RWPE1 (cell line): ENCODE measurements around the gene IKBIP.

Experiments used
- CTCF ChIA-PET: fragments of 350-600 bp; sonication (Branson Sonifier 250); formaldehyde crosslinking; extraction: SDS; loops from one replicate; lab custom pipeline; 2021; lab: Yijun Ruan, JAX
- POLR2A ChIA-PET: fragments of 400-600 bp; formaldehyde crosslinking; extraction: SDS; loops from one replicate; lab custom pipeline; 2020; ENCODE audit warnings: antibody characterized with exemption; ENCODE audit not compliant: low non-redundant PET; lab: Yijun Ruan, JAX
- DNase-seq: peaks from one replicate; pipeline ENCODE4 v3.0.0; 2012; ENCODE audit warnings: low spot score
- H3K27ac ChIP-seq: fragments of 450-650 bp; 2 replicates; pipeline ENCODE4 v1.5.1; 2017
- TF ChIP-seq, protein P1 (sequence below): fragments of 450-650 bp; conservative IDR thresholded peaks from 2 replicates; pipeline ENCODE4 v1.5.1; 2017; ENCODE audit warnings: low read depth, mild to moderate bottlenecking

IKBIP gene

DNA sequence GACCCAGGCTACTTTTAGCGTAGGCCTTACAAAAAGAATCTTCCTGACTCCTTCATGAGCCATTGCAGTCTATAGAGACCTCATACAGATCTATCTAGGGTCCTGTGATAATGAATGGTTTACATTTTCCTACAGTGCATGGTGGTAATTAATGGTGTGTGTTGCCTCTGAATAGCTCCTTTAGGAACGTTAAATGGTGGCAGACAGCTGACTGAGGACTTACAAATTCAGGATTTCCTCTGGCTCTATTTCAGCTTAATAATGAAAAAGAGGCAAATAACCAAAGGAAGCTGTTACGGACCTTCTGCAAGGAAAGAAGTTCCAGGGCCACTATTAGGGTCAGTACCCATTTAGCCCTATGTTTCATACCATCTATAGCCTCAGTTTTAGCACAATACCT lies 5.1 kb downstream of the IKBIP start:
- ChIA-PET POLR2A (no interaction called here), CTCF (interaction anchor here (0.6 kb wide), 1 partner anchor 845 kb away, joined by 3 read pairs; no protein-coding TSS in a partner anchor)
- H3K27ac ChIP-seq, result no peak overlapping the region
- DNase-seq, result no peak
- TF ChIP-seq, protein P1, sequence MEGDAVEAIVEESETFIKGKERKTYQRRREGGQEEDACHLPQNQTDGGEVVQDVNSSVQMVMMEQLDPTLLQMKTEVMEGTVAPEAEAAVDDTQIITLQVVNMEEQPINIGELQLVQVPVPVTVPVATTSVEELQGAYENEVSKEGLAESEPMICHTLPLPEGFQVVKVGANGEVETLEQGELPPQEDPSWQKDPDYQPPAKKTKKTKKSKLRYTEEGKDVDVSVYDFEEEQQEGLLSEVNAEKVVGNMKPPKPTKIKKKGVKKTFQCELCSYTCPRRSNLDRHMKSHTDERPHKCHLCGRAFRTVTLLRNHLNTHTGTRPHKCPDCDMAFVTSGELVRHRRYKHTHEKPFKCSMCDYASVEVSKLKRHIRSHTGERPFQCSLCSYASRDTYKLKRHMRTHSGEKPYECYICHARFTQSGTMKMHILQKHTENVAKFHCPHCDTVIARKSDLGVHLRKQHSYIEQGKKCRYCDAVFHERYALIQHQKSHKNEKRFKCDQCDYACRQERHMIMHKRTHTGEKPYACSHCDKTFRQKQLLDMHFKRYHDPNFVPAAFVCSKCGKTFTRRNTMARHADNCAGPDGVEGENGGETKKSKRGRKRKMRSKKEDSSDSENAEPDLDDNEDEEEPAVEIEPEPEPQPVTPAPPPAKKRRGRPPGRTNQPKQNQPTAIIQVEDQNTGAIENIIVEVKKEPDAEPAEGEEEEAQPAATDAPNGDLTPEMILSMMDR, result no peak

DNA sequence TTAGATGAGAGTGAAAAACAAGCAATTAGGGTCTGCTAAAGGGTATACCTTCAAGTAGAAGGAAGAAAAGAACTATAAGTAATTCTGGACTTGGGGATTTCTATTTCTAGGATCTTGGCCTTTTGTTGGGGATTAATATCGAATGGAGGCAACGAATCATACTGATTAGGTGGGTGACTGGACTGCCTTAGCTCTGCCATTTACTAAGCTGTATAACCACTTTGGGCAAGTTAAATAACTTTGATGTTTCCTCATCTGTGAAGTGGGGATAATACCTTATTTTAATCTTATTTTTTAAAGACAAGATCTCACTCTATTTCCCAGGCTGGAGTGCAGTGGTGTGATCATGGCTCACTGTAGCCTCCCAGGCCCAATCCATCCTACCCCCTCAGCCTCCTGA lies 6.6 kb downstream of the IKBIP start:
- ChIA-PET POLR2A (no interaction called here), CTCF (interaction anchor here (0.6 kb wide), 1 partner anchor 19 kb away, joined by 3 read pairs; no protein-coding TSS in a partner anchor)
- H3K27ac ChIP-seq, result peak overlapping the region; percentile 76
- TF ChIP-seq, protein P1, result no peak
- no peak for DNase-seq

DNA sequence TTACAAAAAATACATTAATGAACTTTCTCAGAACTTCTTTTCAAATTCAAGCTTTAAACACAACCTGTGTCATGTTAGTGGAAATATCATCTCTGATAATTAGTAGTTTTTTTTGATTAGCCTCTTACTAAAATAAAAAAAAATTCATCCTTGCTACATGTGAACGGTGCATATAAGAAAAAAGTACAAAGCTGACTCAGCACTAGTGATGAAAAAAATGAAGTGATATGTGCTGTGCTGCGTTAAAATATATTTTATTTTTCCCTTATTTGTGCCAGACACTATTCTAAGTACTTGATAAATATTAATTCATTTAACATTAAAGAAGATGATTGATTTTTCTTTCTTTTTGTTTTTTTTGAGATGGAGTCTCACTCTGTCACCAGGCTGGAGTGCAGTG lies 7.5 kb downstream of the IKBIP start:
- CTCF ChIA-PET, result no interaction called here
- H3K27ac ChIP-seq, result peak overlapping the region; percentile 76
- TF ChIP-seq, protein P1, result no peak
- POLR2A ChIA-PET, result no interaction called here
- no peak for DNase-seq

DNA sequence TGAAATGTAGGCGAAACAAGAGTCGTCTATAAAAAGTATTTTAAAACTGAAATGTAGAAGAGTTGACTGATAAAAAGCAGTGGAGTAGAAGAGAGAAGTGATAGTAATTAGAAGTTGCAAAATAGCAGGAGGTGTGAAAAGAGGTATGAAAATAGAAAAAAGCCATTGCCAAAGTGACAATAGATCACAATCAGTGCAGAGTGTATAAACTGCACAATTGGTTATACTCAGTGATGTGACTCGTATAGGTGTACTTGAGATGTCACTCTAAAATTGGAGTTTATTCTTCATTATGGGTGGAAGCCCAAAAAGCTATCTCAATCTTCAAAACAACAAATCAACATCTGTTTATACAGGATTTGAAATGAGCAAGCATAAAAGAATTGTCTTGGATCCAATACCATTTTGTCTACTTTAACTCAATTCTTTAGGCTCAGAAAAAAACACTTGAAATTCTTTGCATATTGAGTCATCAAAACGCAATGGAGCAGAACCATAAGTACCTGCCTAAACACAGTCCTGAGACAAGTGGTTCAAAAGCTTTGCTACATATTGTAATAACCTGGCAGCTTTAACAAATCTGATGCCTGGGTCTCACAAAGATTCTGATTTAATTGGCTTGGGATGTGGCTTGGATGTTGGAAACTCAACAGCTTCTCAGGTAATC lies 8.8 kb downstream of the IKBIP start:
- H3K27ac ChIP-seq, result no peak overlapping the region
- ChIA-PET CTCF (interaction anchor here (0.6 to 0.7 kb wide), 4 partner anchors 7 to 1565 kb away, joined by 3 to 7 read pairs (median 4); partner anchors contain the start of gene ACTR6), POLR2A (no interaction called here)
- TF ChIP-seq, protein P1, result no peak
- DNase-seq, result peak; percentile 83

DNA sequence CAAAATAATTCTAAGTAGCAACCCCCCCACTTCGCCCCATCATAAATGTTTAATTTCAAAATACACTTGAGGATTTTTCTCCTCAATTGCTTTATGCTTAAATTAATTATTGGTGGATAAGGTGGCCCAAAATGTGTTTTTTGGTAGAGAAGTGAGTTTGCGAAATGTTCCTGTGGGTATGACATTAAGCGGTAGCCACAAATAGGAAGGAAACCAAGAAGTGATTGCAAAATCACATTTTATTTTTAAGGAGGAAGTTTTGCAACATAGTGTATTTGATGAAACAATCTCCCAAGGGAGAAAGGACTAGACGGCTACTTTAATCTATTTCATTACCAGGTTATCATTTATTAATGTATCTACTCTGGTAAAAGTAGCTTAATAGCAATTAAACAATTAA lies 25.6 kb downstream of the IKBIP start:
- DNase-seq, result no peak
- TF ChIP-seq, protein P1, result no peak
- CTCF ChIA-PET, result interaction anchor here (0.6 kb wide), 1 partner anchor 19 kb away, joined by 3 read pairs; no protein-coding TSS in a partner anchor
- H3K27ac ChIP-seq, result no peak overlapping the region
- POLR2A ChIA-PET, result no interaction called here

DNA sequence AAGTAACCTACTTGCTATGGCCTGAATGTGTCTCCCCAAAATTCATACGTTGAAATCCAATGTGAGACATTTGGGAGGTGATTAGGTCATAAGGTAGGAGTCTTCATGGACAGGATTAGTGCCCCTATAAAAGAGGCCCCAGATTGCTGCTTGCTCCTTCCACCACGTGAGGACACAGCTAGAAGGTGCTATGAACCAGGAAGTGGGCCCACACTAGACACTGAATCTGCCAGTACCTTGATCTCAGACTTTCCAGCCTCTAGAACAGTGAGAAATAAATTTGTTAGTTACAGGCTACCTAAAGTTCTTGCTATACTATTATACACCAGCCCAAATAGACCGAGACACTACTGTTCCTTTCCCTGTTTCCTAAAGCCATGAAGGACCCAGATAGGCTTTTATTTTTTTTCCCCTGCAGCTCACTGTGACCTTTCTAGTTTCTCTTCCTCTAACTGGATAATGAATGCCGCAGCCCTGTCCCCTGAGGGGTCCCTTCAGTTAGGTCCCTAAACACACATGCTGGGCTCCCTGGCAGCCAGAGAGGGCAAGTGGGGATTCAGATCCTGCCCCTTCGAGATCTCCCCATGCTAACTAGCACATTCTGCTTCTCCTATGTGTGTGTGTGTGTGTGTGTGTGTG lies 31.8 kb downstream of the IKBIP start:
- ChIA-PET POLR2A (no interaction called here), CTCF (no interaction called here)
- DNase-seq, result no peak
- no peak overlapping the region for H3K27ac ChIP-seq
- TF ChIP-seq, protein P1, result no peak
